HCT116 (cell line): ENCODE data around the gene FBH1. TPM values are rescaled to one million over a fixed set of nuclear protein-coding genes. Genes with fewer than 3 reads are reported as not detected.

Experiments
- ATAC-seq: fragments of 200-7000 bp; cut with Tn5 transposase; 2 replicates; pipeline ENCODE4 v1.9.1; 2020; ENCODE audit warnings: mild to moderate bottlenecking, moderate library complexity
- BruUV-seq: library from RNA; stranded (reverse); fragments of 400-500 nt; replicated peaks from 2 replicates; lab custom pipeline; 2021; lab: Mats Ljungman, UMichigan
- CTCF ChIA-PET: fragments of 300-600 bp; sonication (Branson Sonifier 250); formaldehyde crosslinking; loops from one replicate; lab custom pipeline; 2021; ENCODE audit warnings: antibody characterized with exemption; lab: Charles Lee
- POLR2A ChIA-PET: fragments of 300-600, 350-600 bp; sonication (Branson Sonifier 250); formaldehyde crosslinking; loops from one replicate; lab custom pipeline; 2021; ENCODE audit warnings: antibody characterized with exemption; lab: Charles Lee
- RAD21 ChIA-PET, 2 experiments: fragments of 300-600 bp; sonication (Branson Sonifier 250); formaldehyde crosslinking; loops; one replicate each; lab custom pipeline; 2023; ENCODE audit warnings: low total read pairs in 2 of 2; ENCODE audit not compliant: uncharacterized antibody in 2 of 2, unreplicated experiment in 2 of 2, low non-redundant PET in 1 of 2; lab: Charles Lee
- DNase-seq: peaks from one replicate; pipeline ENCODE4 v3.0.0-alpha.2; 2010; ENCODE audit warnings: low read depth, low spot score
- H2AFZ ChIP-seq: fragments of 200-600 bp; shearing (Covaris generic), sonication (generic); 2 replicates; pipeline ENCODE4 v1.6.1; 2017; ENCODE audit warnings: low read depth, mixed run types, mixed read lengths, antibody characterized with exemption, low read length; ENCODE audit not compliant: poor library complexity, severe bottlenecking
- H3K27ac ChIP-seq: 2 replicates; pipeline ENCODE4 v1.5.1; 2012; ENCODE audit warnings: low read depth, low read length
- H3K27me3 ChIP-seq: fragments of 200-600 bp; sonication (generic); 2 replicates; pipeline ENCODE4 v1.6.1; 2016; ENCODE audit warnings: mixed run types, low read length, mixed read lengths; ENCODE audit not compliant: insufficient read depth
- H3K36me3 ChIP-seq, 2 experiments: fragments of 200-500 bp in 1 of 2; fragments of 200-600 bp in 1 of 2; sonication (Bioruptor generic) in 1 of 2; sonication (generic) in 1 of 2; 2 replicates each; pipeline versions ENCODE4 v1.5.1 to v1.6.1; 2014 to 2016; ENCODE audit warnings: low read length in 2 of 2, inconsistent platforms in 1 of 2, mixed read lengths in 1 of 2, mixed run types in 1 of 2; ENCODE audit not compliant: insufficient read depth in 2 of 2, control insufficient read depth in 1 of 2
- H3K4me1 ChIP-seq, 2 experiments: fragments of 200-600 bp in 1 of 2; sonication (generic) in 1 of 2; 2 replicates each; pipeline versions ENCODE4 v1.5.1 to v1.6.1; 2012 to 2017; ENCODE audit warnings: low read length in 2 of 2, inconsistent platforms in 1 of 2, mild to moderate bottlenecking in 1 of 2, mixed read lengths in 1 of 2, mixed run types in 1 of 2, moderate library complexity in 1 of 2; ENCODE audit not compliant: insufficient read depth in 2 of 2, control insufficient read depth in 1 of 2
- H3K4me2 ChIP-seq: fragments of 200-600 bp; sonication (generic); 2 replicates; pipeline ENCODE4 v1.6.1; 2017; ENCODE audit warnings: mixed run types, low read length, mixed read lengths
- H3K4me3 ChIP-seq, 2 experiments: fragments of 200-600 bp in 1 of 2; sonication (generic) in 1 of 2; replicated peaks in 1 of 2; 2 replicates each; pipeline ENCODE4 v1.5.1; 2011 to 2016; ENCODE audit warnings: low read length in 2 of 2, control low read depth in 1 of 2, low read depth in 1 of 2, mild to moderate bottlenecking in 1 of 2, mixed read lengths in 1 of 2, mixed run types in 1 of 2
- H3K79me2 ChIP-seq: fragments of 200-600 bp; sonication (generic); 2 replicates; pipeline ENCODE4 v1.6.1; 2017; ENCODE audit warnings: mild to moderate bottlenecking, mixed run types, low read length, moderate library complexity, mixed read lengths; ENCODE audit not compliant: insufficient read depth
- H3K9ac ChIP-seq: fragments of 200-600 bp; sonication (generic); 2 replicates; pipeline ENCODE4 v1.6.1; 2016; ENCODE audit warnings: low read length, mixed read lengths
- H3K9me2 ChIP-seq: fragments of 200-600 bp; sonication (generic), shearing (Covaris generic); 2 replicates; pipeline ENCODE4 v1.6.1; 2017; ENCODE audit warnings: mixed run types, mild to moderate bottlenecking, moderate library complexity; ENCODE audit not compliant: insufficient read depth
- H3K9me3 ChIP-seq, 2 experiments: fragments of 200-500 bp in 1 of 2; fragments of 200-600 bp in 1 of 2; sonication (Bioruptor generic) in 1 of 2; sonication (generic) in 1 of 2; 2 replicates each; pipeline ENCODE4 v1.6.1; 2014 to 2017; ENCODE audit warnings: low read length in 2 of 2, mixed read lengths in 2 of 2, inconsistent platforms in 1 of 2, low read depth in 1 of 2, mild to moderate bottlenecking in 1 of 2, mixed run types in 1 of 2, moderate library complexity in 1 of 2; ENCODE audit not compliant: control insufficient read depth in 1 of 2, insufficient read depth in 1 of 2
- H4K20me1 ChIP-seq: fragments of 200-600 bp; sonication (generic), shearing (Covaris generic); 2 replicates; pipeline ENCODE4 v1.6.1; 2017; ENCODE audit warnings: mixed run types, mild to moderate bottlenecking, moderate library complexity; ENCODE audit not compliant: insufficient read depth
- CBX3 ChIP-seq: IDR thresholded peaks from 2 replicates; pipeline ENCODE4 v1.6.1; 2012; ENCODE audit warnings: low read depth
- CEBPB ChIP-seq: IDR thresholded peaks from 2 replicates; pipeline ENCODE4 v1.6.1; 2012; ENCODE audit warnings: low read depth
- CTCF ChIP-seq, 3 experiments: fragments of 200-600 bp in 1 of 3; sonication (generic) in 1 of 3; IDR thresholded peaks in 2 of 3; conservative IDR thresholded peaks in 1 of 3; 2 replicates each; pipeline ENCODE4 v1.5.1; 2012 to 2017; ENCODE audit warnings: low read depth in 2 of 3, low read length in 2 of 3, antibody characterized with exemption in 1 of 3, borderline replicate concordance in 1 of 3, control low read depth in 1 of 3, mild to moderate bottlenecking in 1 of 3, mixed read lengths in 1 of 3, mixed run types in 1 of 3, moderate library complexity in 1 of 3; ENCODE audit not compliant: insufficient read depth in 1 of 3
- EGR1 ChIP-seq: IDR thresholded peaks from 2 replicates; pipeline ENCODE4 v1.6.1; 2012; ENCODE audit warnings: low read depth
- ELF1 ChIP-seq: IDR thresholded peaks from 2 replicates; pipeline ENCODE4 v1.6.1; 2012; ENCODE audit warnings: low read depth, borderline replicate concordance
- EZH2 ChIP-seq: fragments of 200-600 bp; sonication (generic); IDR thresholded peaks from 2 replicates; pipeline ENCODE4 v1.6.1; 2017; ENCODE audit warnings: antibody characterized with exemption, mixed run types
- EZH2phosphoT487 ChIP-seq: fragments of 200-600 bp; IDR thresholded peaks from 2 replicates; pipeline ENCODE4 v1.6.1; 2018; ENCODE audit warnings: antibody characterized with exemption, borderline replicate concordance
- FOSL1 ChIP-seq: IDR thresholded peaks from 2 replicates; pipeline ENCODE4 v1.6.1; 2012; ENCODE audit warnings: low read depth
- JUND ChIP-seq: IDR thresholded peaks from 2 replicates; pipeline ENCODE4 v1.6.1; 2012
- MAX ChIP-seq: IDR thresholded peaks from 2 replicates; pipeline ENCODE4 v1.6.1; 2012
- POLR2A ChIP-seq: IDR thresholded peaks from 2 replicates; pipeline ENCODE4 v1.7.0; 2011; ENCODE audit warnings: borderline replicate concordance; ENCODE audit not compliant: insufficient read depth, insufficient read length; ENCODE audit errors: extremely low read depth
- POLR2AphosphoS5 ChIP-seq: IDR thresholded peaks from 2 replicates; pipeline ENCODE4 v1.6.1; 2011; ENCODE audit warnings: mild to moderate bottlenecking, low read depth, low read length, moderate library complexity
- RAD21 ChIP-seq: IDR thresholded peaks from 2 replicates; pipeline ENCODE4 v1.6.1; 2012; ENCODE audit warnings: low read depth, mild to moderate bottlenecking
- REST ChIP-seq: IDR thresholded peaks from 2 replicates; pipeline ENCODE4 v1.6.1; 2012; ENCODE audit warnings: low read depth
- SIN3A ChIP-seq: IDR thresholded peaks from 2 replicates; pipeline ENCODE4 v1.6.1; 2012; ENCODE audit warnings: low read depth
- SP1 ChIP-seq: IDR thresholded peaks from 2 replicates; pipeline ENCODE4 v1.6.1; 2012; ENCODE audit warnings: low read depth
- SRF ChIP-seq: IDR thresholded peaks from 2 replicates; pipeline ENCODE4 v1.6.1; 2012; ENCODE audit warnings: low read depth
- ZFX ChIP-seq: fragments of 450-650 bp; IDR thresholded peaks from 2 replicates; pipeline ENCODE4 v1.6.1; 2017
- ZNF274 ChIP-seq: fragments of 200-500 bp; sonication (Bioruptor generic); IDR thresholded peaks from 2 replicates; pipeline ENCODE4 v1.6.1; 2014; ENCODE audit warnings: mild to moderate bottlenecking, low read depth, low read length, inconsistent platforms
- intact Hi-C: fragments of 100-400 bp; cut with micrococcal nuclease; formaldehyde crosslinking; loops from 2 replicates; pipeline ENCODE4 v1.10.0; 2022
- total RNA-seq: library from RNA; stranded (reverse); gene quantifications from one replicate; pipeline ENCODE4 v1.2.1, GENCODE V29; 2021; ENCODE audit not compliant: unreplicated experiment

FBH1 gene
- total RNA-seq, 1 experiment from 2014 or later = 70.2 TPM

GRCh38 chr10:5890452-5890915 is 441 bp downstream of the FBH1 start:
- peaks cover 22 to 34% of the 10 kb centered on the region in 2 experiments; a peak in 2 of 4 replicates for H3K36me3 ChIP-seq
- ChIA-PET CTCF (interaction anchor here (0.6 to 2.2 kb wide), 6 partner anchors 10 to 511 kb away, joined by 3 to 12 read pairs (median 3); no protein-coding TSS in a partner anchor), RAD21 (interaction anchor here in 1 of 2 experiments (1.0 to 1.1 kb wide), 2 partner anchors 10 to 511 kb away, joined by 3 read pairs; no protein-coding TSS in a partner anchor), POLR2A (interaction anchor here (0.8 to 1.4 kb wide), 9 partner anchors 10 to 86 kb away, joined by 3 to 8 read pairs (median 4); partner anchors contain the start of gene GDI2)
- H3K4me2 ChIP-seq = peak overlapping the region; percentile 83
- H3K4me3 ChIP-seq = peak overlapping the region; percentile 92 to 98
- H3K4me1 ChIP-seq = peaks cover 11 to 20% of the 10 kb centered on the region in 2 experiments; a peak in 3 of 4 replicates
- H3K9me2 ChIP-seq = no peaks in the 10 kb centered on the region
- H2AFZ ChIP-seq = no peak overlapping the region
- H4K20me1 ChIP-seq = no peaks in the 10 kb centered on the region
- no peaks in the 10 kb centered on the region for H3K9me3 ChIP-seq
- intact Hi-C loops = no loop called here
- H3K9ac ChIP-seq = peak overlapping the region; percentile 93
- peak; percentile 5 for ATAC-seq
- H3K27ac ChIP-seq = peak overlapping the region; percentile 59
- peaks cover 62% of the 10 kb centered on the region for H3K79me2 ChIP-seq
- no TSS peak for BruUV-seq
- DNase-seq = no peak
- TF ChIP-seq REST (no peak), EZH2 (no peak), POLR2A (no peak), CTCF (IDR thresholded peaks at IDR 0.05 in 2 of 3, conservative IDR thresholded peaks at IDR 0.05 in 1 of 3; ENCODE audit: borderline replicate concordance in 1 of 3, insufficient read depth in 1 of 3, low read depth in 2 of 3, low read length in 2 of 3) (no peak), CBX3 (no peak), MAX (no peak), POLR2AphosphoS5 (no peak), EZH2phosphoT487 (no peak), SRF (no peak), RAD21 (no peak), CEBPB (no peak), EGR1 (no peak), ZNF274 (no peak), SP1 (no peak), JUND (no peak), ELF1 (no peak), SIN3A (no peak), FOSL1 (no peak), ZFX (no peak)
- no peaks in the 10 kb centered on the region for H3K27me3 ChIP-seq
